Jurkat, Clone E6-1 (cell line): ENCODE measurements around the gene TTYH1. TPM values are rescaled to one million over a fixed set of nuclear protein-coding genes. Genes with fewer than 3 reads are reported as not detected.
A peak's percentile ranks its signal among the peaks of the same experiment; 100 is the strongest.
"Not testable (repeated sequence)": the region's sequence is repeated elsewhere in the genome, so short reads cannot be mapped to it uniquely, and the experiment has no call there.

ENCODE experiments used
- DNase-seq: peaks from one replicate; pipeline ENCODE4 v3.0.0-alpha.2; 2011; ENCODE audit warnings: low read depth, low spot score
- H3K4me3 ChIP-seq: 2 replicates; pipeline ENCODE4 v1.5.1; 2011; ENCODE audit warnings: mild to moderate bottlenecking, low read length, control low read depth, moderate library complexity
- polyA plus RNA-seq: library from polyadenylated mRNA; unstranded; fragments of >200 nt; gene quantifications from one replicate; pipeline ENCODE4 v1.2.1, GENCODE V29; 2012; ENCODE audit warnings: missing spikeins; ENCODE audit not compliant: insufficient read length, insufficient read depth

Gene TTYH1
- 1.1 TPM for polyA plus RNA-seq

GRCh38 chr19:54415208-54415900, at the start of gene TTYH1:
TTYH1 (plus strand) TSS chr19:54415464; CDS start chr19:54415553, 89 bp downstream.
- DNase-seq: no peak
- peak within 1 kb of the TSS; percentile 13; the same call in 1 of the 2 replicates for H3K4me3 ChIP-seq

GRCh38 chr19:54365798-54366197, 49.5 kb upstream of the TTYH1 start:
- H3K4me3 ChIP-seq, DNase-seq: not testable (repeated sequence)

GRCh38 chr19:54366811-54367210, 48.5 kb upstream of the TTYH1 start:
- DNase-seq: no peak
- H3K4me3 ChIP-seq: no peak overlapping the region

- DNase-seq: no peak
- peak overlapping the region; percentile 58 for H3K4me3 ChIP-seq
Observed at GRCh38 chr19:54369082-54369687, 46.1 kb upstream of the TTYH1 start.

- H3K4me3 ChIP-seq: peak overlapping the region; percentile 58
- not testable (repeated sequence) for DNase-seq
Observed at GRCh38 chr19:54369688-54370433, 45.4 kb upstream of the TTYH1 start.

- peak overlapping the region; percentile 58 for H3K4me3 ChIP-seq
- peak; percentile 93 for DNase-seq
Observed at GRCh38 chr19:54370434-54370796, 44.8 kb upstream of the TTYH1 start.

- H3K4me3 ChIP-seq: not testable (repeated sequence)
Observed at GRCh38 chr19:54371453-54371852, 43.8 kb upstream of the TTYH1 start.

GRCh38 chr19:54373781-54374631, 41.3 kb upstream of the TTYH1 start:
- H3K4me3 ChIP-seq: peak overlapping the region; percentile 83
- DNase-seq: no peak

More at GRCh38 chr19:54371453-54371852, 43.8 kb upstream of the TTYH1 start:
- DNase-seq: not testable (repeated sequence)

GRCh38 chr19:54375181-54375938, 39.9 kb upstream of the TTYH1 start:
- peak overlapping the region; percentile 83 for H3K4me3 ChIP-seq
- DNase-seq: peak; percentile 87

- no peak for DNase-seq
- peak overlapping the region; percentile 18 for H3K4me3 ChIP-seq
Observed at GRCh38 chr19:54376610-54377285, 38.5 kb upstream of the TTYH1 start.

- no peak for DNase-seq
- H3K4me3 ChIP-seq: no peak overlapping the region
Observed at GRCh38 chr19:54379187-54379678, 36.0 kb upstream of the TTYH1 start.

GRCh38 chr19:54380897-54381296, 34.4 kb upstream of the TTYH1 start:
- DNase-seq: no peak
- H3K4me3 ChIP-seq: no peak overlapping the region

- not testable (repeated sequence) for DNase-seq, H3K4me3 ChIP-seq
Observed at GRCh38 chr19:54382041-54382440, 33.2 kb upstream of the TTYH1 start.

GRCh38 chr19:54383330-54383729, 31.9 kb upstream of the TTYH1 start:
- H3K4me3 ChIP-seq: no peak overlapping the region
- no peak for DNase-seq

GRCh38 chr19:54387991-54388801, 27.1 kb upstream of the TTYH1 start:
- DNase-seq: peak; percentile 95
- peak overlapping the region; percentile 62 for H3K4me3 ChIP-seq

- peak overlapping the region; percentile 62 for H3K4me3 ChIP-seq
- no peak for DNase-seq
Observed at GRCh38 chr19:54388802-54389139, 26.5 kb upstream of the TTYH1 start.

- H3K4me3 ChIP-seq: peak overlapping the region; percentile 13
- DNase-seq: no peak
Observed at GRCh38 chr19:54389553-54389952, 25.7 kb upstream of the TTYH1 start.
